BJ (cell line): ENCODE results near the gene TRABD. TPM values are rescaled to one million over a fixed set of nuclear protein-coding genes. Genes with fewer than 3 reads are reported as not detected.

Experiments
- CTCF ChIA-PET: fragments of 350-600 bp; formaldehyde crosslinking; extraction: SDS; loops from one replicate; lab custom pipeline; 2021; ENCODE audit warnings: antibody characterized with exemption, inconsistent platforms; lab: Yijun Ruan, JAX
- POLR2A ChIA-PET: fragments of 300-600 bp; sonication (Branson Sonifier 250); formaldehyde crosslinking; extraction: SDS; loops from one replicate; lab custom pipeline; 2021; ENCODE audit warnings: antibody characterized with exemption; lab: Charles Lee
- DNase-seq: peaks from one replicate; pipeline ENCODE4 v3.0.0-alpha.2; 2011; ENCODE audit warnings: low read depth
- H3K27me3 ChIP-seq: 2 replicates; pipeline ENCODE4 v1.6.0; 2011; ENCODE audit warnings: low read length; ENCODE audit not compliant: control insufficient read depth, insufficient read depth
- H3K36me3 ChIP-seq: 2 replicates; pipeline ENCODE4 v1.5.1; 2011; ENCODE audit warnings: low read length; ENCODE audit not compliant: control insufficient read depth, insufficient read depth
- H3K4me3 ChIP-seq: 2 replicates; pipeline ENCODE4 v1.5.1; 2011; ENCODE audit warnings: low read depth, mild to moderate bottlenecking, control low read depth, low read length
- polyA plus RNA-seq: library from polyadenylated mRNA; depleted of rRNA; stranded (reverse); fragments of >200 nt; gene quantifications from 2 replicates; pipeline ENCODE4 v1.2.3, GENCODE V29; 2011
- TF ChIP-seq, protein P1 (sequence below): IDR thresholded peaks from 2 replicates; pipeline ENCODE4 v1.5.1; 2011; ENCODE audit warnings: low read depth, mild to moderate bottlenecking, control low read depth, inconsistent platforms, low read length, moderate library complexity; ENCODE audit not compliant: insufficient read depth

Gene TRABD
- polyA plus RNA-seq, 1 experiment: 31.5 TPM

GRCh38 chr22:50189849-50190181 is 4.1 kb downstream of the TRABD start:
- H3K27me3 ChIP-seq: no peaks in the 10 kb centered on the region
- ChIA-PET POLR2A (no interaction called here), CTCF (interaction anchor here (0.7 to 1.8 kb wide), 3 partner anchors 17 to 160 kb away, joined by 4 to 5 read pairs (median 5); no protein-coding TSS in a partner anchor)
- peaks cover 20% of the 10 kb centered on the region for H3K36me3 ChIP-seq
- DNase-seq: no peak
- TF ChIP-seq, protein P1, sequence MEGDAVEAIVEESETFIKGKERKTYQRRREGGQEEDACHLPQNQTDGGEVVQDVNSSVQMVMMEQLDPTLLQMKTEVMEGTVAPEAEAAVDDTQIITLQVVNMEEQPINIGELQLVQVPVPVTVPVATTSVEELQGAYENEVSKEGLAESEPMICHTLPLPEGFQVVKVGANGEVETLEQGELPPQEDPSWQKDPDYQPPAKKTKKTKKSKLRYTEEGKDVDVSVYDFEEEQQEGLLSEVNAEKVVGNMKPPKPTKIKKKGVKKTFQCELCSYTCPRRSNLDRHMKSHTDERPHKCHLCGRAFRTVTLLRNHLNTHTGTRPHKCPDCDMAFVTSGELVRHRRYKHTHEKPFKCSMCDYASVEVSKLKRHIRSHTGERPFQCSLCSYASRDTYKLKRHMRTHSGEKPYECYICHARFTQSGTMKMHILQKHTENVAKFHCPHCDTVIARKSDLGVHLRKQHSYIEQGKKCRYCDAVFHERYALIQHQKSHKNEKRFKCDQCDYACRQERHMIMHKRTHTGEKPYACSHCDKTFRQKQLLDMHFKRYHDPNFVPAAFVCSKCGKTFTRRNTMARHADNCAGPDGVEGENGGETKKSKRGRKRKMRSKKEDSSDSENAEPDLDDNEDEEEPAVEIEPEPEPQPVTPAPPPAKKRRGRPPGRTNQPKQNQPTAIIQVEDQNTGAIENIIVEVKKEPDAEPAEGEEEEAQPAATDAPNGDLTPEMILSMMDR: no peak
- H3K4me3 ChIP-seq: peak overlapping the region; percentile 47; the same call in 1 of the 2 replicates

DNA sequence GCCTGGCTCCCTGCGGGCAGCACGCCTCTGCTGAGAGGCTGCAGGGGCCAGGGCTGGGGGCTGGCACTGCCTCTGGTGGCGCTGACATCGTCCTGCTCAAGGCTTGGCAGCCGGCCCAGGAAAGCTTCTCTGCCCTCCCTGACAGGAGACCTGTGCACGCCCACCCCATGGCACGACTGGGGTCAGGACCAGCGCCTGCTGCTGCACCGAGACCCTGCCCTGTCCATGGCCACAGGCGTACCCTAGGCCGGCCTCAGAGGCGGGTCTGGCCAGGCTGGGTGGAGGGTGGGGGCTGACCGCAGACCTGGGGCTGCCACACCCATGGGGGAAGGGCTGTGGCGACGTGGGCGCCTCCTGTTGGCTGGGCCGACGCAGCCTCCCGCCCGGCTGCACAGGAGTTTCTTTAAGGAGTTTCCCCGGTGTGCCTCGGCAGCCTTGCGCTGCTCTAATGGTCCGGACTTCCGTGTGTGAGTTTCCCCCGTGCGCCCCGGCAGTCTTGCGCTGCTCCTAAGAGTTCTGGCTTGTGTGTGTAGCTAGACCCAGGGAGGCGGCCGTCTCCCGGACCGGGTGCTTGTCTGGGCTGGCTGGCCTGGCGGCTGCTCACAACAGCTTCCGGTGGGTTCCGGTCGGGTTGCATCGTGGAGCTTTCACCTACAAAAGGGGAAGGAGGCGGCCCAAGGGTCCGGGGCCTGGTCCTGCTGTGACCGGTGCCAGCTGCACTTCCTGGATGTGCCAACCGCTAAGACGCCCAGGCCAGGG is 4.6 kb downstream of the TRABD start:
- CTCF ChIA-PET: interaction anchor here (0.9 to 1.8 kb wide), 4 partner anchors 13 to 160 kb away, joined by 3 to 5 read pairs (median 4); no protein-coding TSS in a partner anchor
- H3K4me3 ChIP-seq: peak overlapping the region; percentile 47
- no peaks in the 10 kb centered on the region for H3K27me3 ChIP-seq
- no peak for DNase-seq
- TF ChIP-seq, protein P1: peak; percentile 74
- peaks cover 24% of the 10 kb centered on the region for H3K36me3 ChIP-seq
- POLR2A ChIA-PET: interaction anchor here (0.5 kb wide), 2 partner anchors 25 to 84 kb away, joined by 8 read pairs; no protein-coding TSS in a partner anchor

DNA sequence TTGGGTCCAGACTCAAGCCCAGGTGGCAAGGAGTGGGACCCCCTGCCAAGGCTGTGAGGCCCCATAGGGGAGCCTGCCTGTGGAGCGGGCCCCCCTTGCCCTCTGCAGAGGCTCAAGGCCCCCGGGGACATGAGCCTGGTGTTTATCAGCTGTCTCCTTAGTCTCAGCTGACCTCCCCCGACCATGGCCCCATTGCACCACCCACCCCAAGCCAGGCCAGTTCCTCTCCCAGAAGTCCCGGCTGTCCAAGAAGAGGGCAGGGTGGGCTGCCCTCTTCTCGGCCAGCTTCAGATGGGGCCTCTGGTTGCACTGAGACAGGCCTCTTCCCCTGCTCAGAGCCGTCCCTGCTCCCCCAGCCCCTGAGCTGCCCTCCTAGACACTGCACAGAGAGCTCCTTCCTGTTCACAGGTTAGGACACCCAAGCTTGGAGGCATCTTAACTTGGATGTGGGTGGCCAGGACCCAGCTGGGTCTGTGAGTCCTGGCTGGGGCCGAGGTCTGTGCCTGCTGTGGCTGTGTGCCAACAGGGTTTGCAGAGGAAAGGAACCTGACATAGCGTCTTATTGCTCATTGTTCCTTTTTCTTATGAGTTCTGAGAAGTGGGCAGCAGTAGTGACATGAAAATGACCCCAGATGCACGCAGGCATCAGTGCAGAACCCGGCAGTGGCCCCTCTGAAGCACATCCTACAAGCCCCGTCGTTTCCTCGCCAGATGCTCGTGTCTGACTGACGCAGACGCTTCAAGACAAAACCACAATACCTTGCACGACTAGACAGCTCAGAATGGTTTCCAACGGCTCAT is 5.4 kb downstream of the TRABD start:
- TF ChIP-seq, protein P1: no peak
- ChIA-PET CTCF (interaction anchor here (0.7 to 1.8 kb wide), 6 partner anchors 12 to 399 kb away, joined by 3 to 5 read pairs (median 4); no protein-coding TSS in a partner anchor), POLR2A (no interaction called here)
- DNase-seq: no peak
- Histone ChIP-seq H3K27me3 (no peaks in the 10 kb centered on the region), H3K36me3 (peaks cover 26% of the 10 kb centered on the region), H3K4me3 (peak overlapping the region; percentile 47)

DNA sequence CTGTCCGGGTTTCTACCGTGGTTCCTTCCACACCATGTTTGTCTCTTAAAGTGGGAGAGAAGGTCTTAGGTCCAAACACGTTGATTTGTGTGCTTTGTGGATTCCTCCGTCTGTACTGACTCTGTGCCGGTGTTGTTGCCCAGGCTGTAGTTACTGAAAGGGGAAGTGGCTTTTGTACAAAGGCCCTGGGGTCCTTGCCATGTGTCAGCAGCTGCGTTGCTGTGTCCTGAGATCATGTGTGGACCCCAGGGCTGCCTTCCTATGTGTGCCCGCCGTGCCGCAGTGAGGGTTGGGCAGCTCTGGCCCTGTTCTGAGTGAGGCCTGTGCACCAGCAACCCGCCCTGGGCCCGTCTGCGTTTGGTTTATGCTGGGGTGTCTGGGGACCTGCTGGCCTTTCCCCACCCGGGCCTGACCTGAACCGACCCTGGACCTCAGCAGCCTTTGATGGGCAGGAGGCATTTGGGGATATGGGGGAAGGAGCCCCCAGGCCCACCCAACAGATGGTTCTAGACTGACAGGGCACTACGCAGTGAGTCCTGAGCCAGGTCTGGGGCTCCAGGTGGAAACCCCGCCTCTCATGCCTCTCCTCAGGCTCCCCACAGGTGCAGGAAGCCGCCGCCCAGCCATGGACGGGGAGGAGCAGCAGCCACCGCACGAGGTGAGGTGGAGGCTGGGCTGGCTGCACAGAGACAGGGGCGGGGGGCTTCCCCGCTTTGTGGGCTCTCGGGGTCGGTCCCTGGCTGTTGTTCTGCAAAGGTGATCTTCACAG is 6.9 kb downstream of the TRABD start:
- H3K4me3 ChIP-seq: no peak overlapping the region
- peaks cover 34% of the 10 kb centered on the region for H3K36me3 ChIP-seq
- ChIA-PET POLR2A (no interaction called here), CTCF (no interaction called here)
- no peak for DNase-seq
- TF ChIP-seq, protein P1: no peak
- no peaks in the 10 kb centered on the region for H3K27me3 ChIP-seq
